ENCODE results near the gene MSL1.

GRCh38 chr17:40086150-40087044 lies 35.4 kb upstream of the MSL1 start:
- TF ChIP-seq, protein P1, sequence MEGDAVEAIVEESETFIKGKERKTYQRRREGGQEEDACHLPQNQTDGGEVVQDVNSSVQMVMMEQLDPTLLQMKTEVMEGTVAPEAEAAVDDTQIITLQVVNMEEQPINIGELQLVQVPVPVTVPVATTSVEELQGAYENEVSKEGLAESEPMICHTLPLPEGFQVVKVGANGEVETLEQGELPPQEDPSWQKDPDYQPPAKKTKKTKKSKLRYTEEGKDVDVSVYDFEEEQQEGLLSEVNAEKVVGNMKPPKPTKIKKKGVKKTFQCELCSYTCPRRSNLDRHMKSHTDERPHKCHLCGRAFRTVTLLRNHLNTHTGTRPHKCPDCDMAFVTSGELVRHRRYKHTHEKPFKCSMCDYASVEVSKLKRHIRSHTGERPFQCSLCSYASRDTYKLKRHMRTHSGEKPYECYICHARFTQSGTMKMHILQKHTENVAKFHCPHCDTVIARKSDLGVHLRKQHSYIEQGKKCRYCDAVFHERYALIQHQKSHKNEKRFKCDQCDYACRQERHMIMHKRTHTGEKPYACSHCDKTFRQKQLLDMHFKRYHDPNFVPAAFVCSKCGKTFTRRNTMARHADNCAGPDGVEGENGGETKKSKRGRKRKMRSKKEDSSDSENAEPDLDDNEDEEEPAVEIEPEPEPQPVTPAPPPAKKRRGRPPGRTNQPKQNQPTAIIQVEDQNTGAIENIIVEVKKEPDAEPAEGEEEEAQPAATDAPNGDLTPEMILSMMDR (IDR thresholded peaks at IDR 0.05): peak; percentile 96
- TF ChIP-seq POLR2AphosphoS5 (IDR thresholded peaks at IDR 0.05; ENCODE audit: low read depth, low read length): no peak
- TF ChIP-seq, protein P2, sequence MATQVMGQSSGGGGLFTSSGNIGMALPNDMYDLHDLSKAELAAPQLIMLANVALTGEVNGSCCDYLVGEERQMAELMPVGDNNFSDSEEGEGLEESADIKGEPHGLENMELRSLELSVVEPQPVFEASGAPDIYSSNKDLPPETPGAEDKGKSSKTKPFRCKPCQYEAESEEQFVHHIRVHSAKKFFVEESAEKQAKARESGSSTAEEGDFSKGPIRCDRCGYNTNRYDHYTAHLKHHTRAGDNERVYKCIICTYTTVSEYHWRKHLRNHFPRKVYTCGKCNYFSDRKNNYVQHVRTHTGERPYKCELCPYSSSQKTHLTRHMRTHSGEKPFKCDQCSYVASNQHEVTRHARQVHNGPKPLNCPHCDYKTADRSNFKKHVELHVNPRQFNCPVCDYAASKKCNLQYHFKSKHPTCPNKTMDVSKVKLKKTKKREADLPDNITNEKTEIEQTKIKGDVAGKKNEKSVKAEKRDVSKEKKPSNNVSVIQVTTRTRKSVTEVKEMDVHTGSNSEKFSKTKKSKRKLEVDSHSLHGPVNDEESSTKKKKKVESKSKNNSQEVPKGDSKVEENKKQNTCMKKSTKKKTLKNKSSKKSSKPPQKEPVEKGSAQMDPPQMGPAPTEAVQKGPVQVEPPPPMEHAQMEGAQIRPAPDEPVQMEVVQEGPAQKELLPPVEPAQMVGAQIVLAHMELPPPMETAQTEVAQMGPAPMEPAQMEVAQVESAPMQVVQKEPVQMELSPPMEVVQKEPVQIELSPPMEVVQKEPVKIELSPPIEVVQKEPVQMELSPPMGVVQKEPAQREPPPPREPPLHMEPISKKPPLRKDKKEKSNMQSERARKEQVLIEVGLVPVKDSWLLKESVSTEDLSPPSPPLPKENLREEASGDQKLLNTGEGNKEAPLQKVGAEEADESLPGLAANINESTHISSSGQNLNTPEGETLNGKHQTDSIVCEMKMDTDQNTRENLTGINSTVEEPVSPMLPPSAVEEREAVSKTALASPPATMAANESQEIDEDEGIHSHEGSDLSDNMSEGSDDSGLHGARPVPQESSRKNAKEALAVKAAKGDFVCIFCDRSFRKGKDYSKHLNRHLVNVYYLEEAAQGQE (IDR thresholded peaks at IDR 0.05; ENCODE audit: insufficient read depth in 1 of 2, low read depth in 2 of 2, low read length in 1 of 2): no peak

Measured in Panc1 (cell line).